Measurements from ENCODE around the gene VAT1L.

GRCh38 chr16:77929004-77929403 is 140.6 kb downstream of the VAT1L start:
- TF ChIP-seq POLR2A (IDR thresholded peaks at IDR 0.05) (no peak), CTCF (IDR thresholded peaks at IDR 0.05) (no peak)

Measured in Peyer's patch (tissue), 4 donors.